Measurements from ENCODE around the gene NPC1L1.

NPC1L1 gene, protein sequence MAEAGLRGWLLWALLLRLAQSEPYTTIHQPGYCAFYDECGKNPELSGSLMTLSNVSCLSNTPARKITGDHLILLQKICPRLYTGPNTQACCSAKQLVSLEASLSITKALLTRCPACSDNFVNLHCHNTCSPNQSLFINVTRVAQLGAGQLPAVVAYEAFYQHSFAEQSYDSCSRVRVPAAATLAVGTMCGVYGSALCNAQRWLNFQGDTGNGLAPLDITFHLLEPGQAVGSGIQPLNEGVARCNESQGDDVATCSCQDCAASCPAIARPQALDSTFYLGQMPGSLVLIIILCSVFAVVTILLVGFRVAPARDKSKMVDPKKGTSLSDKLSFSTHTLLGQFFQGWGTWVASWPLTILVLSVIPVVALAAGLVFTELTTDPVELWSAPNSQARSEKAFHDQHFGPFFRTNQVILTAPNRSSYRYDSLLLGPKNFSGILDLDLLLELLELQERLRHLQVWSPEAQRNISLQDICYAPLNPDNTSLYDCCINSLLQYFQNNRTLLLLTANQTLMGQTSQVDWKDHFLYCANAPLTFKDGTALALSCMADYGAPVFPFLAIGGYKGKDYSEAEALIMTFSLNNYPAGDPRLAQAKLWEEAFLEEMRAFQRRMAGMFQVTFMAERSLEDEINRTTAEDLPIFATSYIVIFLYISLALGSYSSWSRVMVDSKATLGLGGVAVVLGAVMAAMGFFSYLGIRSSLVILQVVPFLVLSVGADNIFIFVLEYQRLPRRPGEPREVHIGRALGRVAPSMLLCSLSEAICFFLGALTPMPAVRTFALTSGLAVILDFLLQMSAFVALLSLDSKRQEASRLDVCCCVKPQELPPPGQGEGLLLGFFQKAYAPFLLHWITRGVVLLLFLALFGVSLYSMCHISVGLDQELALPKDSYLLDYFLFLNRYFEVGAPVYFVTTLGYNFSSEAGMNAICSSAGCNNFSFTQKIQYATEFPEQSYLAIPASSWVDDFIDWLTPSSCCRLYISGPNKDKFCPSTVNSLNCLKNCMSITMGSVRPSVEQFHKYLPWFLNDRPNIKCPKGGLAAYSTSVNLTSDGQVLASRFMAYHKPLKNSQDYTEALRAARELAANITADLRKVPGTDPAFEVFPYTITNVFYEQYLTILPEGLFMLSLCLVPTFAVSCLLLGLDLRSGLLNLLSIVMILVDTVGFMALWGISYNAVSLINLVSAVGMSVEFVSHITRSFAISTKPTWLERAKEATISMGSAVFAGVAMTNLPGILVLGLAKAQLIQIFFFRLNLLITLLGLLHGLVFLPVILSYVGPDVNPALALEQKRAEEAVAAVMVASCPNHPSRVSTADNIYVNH (N-terminal part only)

GRCh38 chr7:44541028-44541869 is at the start of gene NPC1L1:
NPC1L1 (minus strand) TSS chr7:44541330; CDS start chr7:44541259, 71 bp downstream.
- no peak within 1 kb of the TSS for H3K27ac Mint-ChIP-seq
- peaks cover 6% of the 10 kb centered on the region for H3K27me3 Mint-ChIP-seq
- no peaks in the 10 kb centered on the region for H3K9me3 Mint-ChIP-seq
- H3K4me3 Mint-ChIP-seq, result no peak within 1 kb of the TSS
- no peaks in the 10 kb centered on the region for H3K4me1 Mint-ChIP-seq (ENCODE audit: low read depth)
- H3K36me3 Mint-ChIP-seq (ENCODE audit: low read depth), result no peaks in the 10 kb centered on the region

DNA sequence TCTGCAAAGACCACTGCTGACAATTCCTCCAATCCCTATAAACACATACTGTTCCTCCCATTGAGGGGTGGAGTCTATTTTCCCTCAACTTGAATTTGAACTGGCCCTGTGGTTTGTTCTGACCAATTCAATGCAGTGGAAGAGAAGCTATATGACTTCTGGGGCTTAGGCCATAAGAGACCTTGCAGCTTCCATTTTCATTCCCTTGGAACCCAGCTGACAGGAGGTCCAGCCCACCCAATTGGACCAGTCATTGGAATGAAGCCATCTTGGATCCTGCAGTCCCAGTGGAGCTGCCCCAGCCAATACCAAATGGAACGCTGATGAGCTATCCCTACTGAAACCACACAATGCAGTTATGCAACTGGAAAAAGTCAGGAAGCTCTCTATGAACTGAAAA is 49.8 kb upstream of the NPC1L1 start:
- Mint-ChIP-seq H3K9me3 (no peaks in the 10 kb centered on the region), H3K36me3 (ENCODE audit: low read depth) (no peaks in the 10 kb centered on the region), H3K4me1 (ENCODE audit: low read depth) (peaks cover 3% of the 10 kb centered on the region), H3K27ac (no peak overlapping the region), H3K4me3 (no peak overlapping the region), H3K27me3 (no peaks in the 10 kb centered on the region)

- no peak overlapping the region for H3K4me3 Mint-ChIP-seq
- H3K27me3 Mint-ChIP-seq, result peaks cover 5% of the 10 kb centered on the region
- H3K27ac Mint-ChIP-seq, result no peak overlapping the region
- H3K9me3 Mint-ChIP-seq, result no peaks in the 10 kb centered on the region
- no peaks in the 10 kb centered on the region for H3K36me3 Mint-ChIP-seq (ENCODE audit: low read depth)
- peaks cover 3% of the 10 kb centered on the region for H3K4me1 Mint-ChIP-seq (ENCODE audit: low read depth)
Measured at GRCh38 chr7:44587843-44588711, 46.9 kb upstream of the NPC1L1 start.

DNA sequence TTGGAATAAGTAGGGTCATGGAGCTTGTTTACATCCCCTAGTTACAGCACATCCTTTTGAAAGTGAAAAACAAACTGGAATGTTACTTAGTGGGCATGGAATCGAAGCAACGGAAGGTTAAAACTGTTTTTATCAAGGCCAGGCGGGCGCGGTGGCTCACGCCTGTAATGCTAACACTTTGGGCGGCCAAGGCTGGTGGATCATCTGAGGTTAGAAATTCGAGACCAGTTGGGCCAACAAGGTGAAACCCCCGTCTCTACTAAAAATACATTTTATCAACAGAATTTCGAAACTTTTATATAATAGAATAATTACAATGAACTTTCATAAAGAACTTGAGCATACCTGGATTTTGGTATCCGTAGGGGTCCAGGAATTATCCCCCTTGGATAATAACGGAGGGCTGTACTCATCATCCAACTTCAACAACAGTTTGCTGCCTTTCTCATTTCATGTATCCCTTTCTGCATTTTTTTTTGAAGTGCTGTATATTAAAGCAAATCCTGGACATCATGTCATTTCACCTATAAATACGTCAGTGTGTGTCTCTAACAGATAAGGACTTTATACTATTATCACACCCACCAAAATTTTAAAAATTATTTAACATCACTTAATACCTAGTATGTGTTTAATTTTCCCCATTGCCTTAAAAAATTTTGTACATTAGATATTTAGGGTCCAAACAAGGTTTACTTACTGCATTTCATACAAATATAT is 42.2 kb upstream of the NPC1L1 start:
- peaks cover 25% of the 10 kb centered on the region for H3K36me3 Mint-ChIP-seq (ENCODE audit: low read depth)
- peaks cover 5% of the 10 kb centered on the region for H3K27me3 Mint-ChIP-seq
- peak overlapping the region; percentile 93 for H3K4me3 Mint-ChIP-seq
- H3K9me3 Mint-ChIP-seq, result no peaks in the 10 kb centered on the region
- H3K4me1 Mint-ChIP-seq (ENCODE audit: low read depth), result peaks cover 37% of the 10 kb centered on the region
- H3K27ac Mint-ChIP-seq, result peak overlapping the region; percentile 45

- H3K4me3 Mint-ChIP-seq, result peak within 1 kb of the TSS; percentile 93
- peaks cover 37% of the 10 kb centered on the region for H3K4me1 Mint-ChIP-seq (ENCODE audit: low read depth)
- no peaks in the 10 kb centered on the region for H3K9me3 Mint-ChIP-seq
- peak within 1 kb of the TSS; percentile 89 for H3K27ac Mint-ChIP-seq
- H3K27me3 Mint-ChIP-seq, result peaks cover 5% of the 10 kb centered on the region
- H3K36me3 Mint-ChIP-seq (ENCODE audit: low read depth), result peaks cover 30% of the 10 kb centered on the region
Measured at GRCh38 chr7:44581879-44582603, 40.9 kb upstream of the NPC1L1 start, which contains the start of gene TMED4. TMED4 (minus strand) TSS chr7:44582231; CDS start chr7:44582206, 25 bp downstream.

GRCh38 chr7:44580945-44581878 is 40.1 kb upstream of the NPC1L1 start:
- Mint-ChIP-seq H3K27me3 (peaks cover 5% of the 10 kb centered on the region), H3K4me3 (peak overlapping the region; percentile 93), H3K27ac (peak overlapping the region; percentile 89), H3K36me3 (ENCODE audit: low read depth) (peaks cover 31% of the 10 kb centered on the region), H3K9me3 (no peaks in the 10 kb centered on the region), H3K4me1 (ENCODE audit: low read depth) (peaks cover 38% of the 10 kb centered on the region)

DNA sequence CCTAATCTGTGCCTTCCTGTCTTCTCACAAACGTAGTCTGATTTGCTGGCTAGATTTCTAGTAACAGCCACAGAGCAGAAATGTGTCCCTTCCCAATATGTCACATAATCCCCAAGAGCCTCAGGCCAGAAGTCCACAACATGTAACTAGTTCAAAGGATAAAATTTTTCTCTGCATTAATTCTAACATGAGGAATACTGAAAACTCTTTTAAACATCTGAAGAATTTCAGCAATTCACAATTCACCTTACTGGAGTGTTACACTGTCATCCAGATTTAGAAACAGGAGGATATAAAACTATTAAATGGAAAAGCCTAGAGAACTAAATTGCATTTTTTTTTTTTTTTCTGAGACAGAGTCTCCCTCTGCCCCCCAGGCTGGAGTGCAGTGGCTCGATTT is 35.1 kb upstream of the NPC1L1 start:
- no peak overlapping the region for H3K4me3 Mint-ChIP-seq
- H3K36me3 Mint-ChIP-seq (ENCODE audit: low read depth), result peaks cover 67% of the 10 kb centered on the region
- H3K9me3 Mint-ChIP-seq, result no peaks in the 10 kb centered on the region
- H3K27me3 Mint-ChIP-seq, result no peaks in the 10 kb centered on the region
- H3K27ac Mint-ChIP-seq, result peak overlapping the region; percentile 47
- peaks cover 66% of the 10 kb centered on the region for H3K4me1 Mint-ChIP-seq (ENCODE audit: low read depth)

DNA sequence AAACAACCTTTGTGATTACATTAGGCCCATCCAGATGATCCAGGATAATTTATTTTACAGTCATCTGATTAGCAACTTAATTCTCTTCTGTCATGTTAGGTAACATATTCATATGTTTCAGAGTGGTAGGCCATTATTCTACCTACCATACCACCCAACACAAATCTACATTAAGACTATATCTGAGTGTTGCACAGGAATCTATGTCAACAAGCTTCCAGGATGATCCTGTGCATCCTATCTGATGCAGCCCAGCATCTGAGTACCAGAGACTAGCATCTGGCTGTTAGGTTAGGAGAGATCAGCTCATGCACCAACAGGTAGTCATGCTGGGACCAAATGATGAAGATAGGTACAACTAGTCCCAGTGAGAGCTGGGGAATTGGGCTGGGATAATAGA is 33.9 kb upstream of the NPC1L1 start:
- H3K4me1 Mint-ChIP-seq (ENCODE audit: low read depth), result peaks cover 56% of the 10 kb centered on the region
- H3K27ac Mint-ChIP-seq, result peak overlapping the region; percentile 77
- no peaks in the 10 kb centered on the region for H3K27me3 Mint-ChIP-seq
- peak overlapping the region; percentile 96 for H3K4me3 Mint-ChIP-seq
- peaks cover 68% of the 10 kb centered on the region for H3K36me3 Mint-ChIP-seq (ENCODE audit: low read depth)
- no peaks in the 10 kb centered on the region for H3K9me3 Mint-ChIP-seq

- Mint-ChIP-seq H3K9me3 (no peaks in the 10 kb centered on the region), H3K36me3 (ENCODE audit: low read depth) (peaks cover 68% of the 10 kb centered on the region), H3K27ac (peak overlapping the region; percentile 95), H3K4me3 (peak overlapping the region; percentile 96), H3K27me3 (no peaks in the 10 kb centered on the region), H3K4me1 (ENCODE audit: low read depth) (peaks cover 50% of the 10 kb centered on the region)
Measured at GRCh38 chr7:44574287-44574872, 33.2 kb upstream of the NPC1L1 start.

- no peaks in the 10 kb centered on the region for H3K27me3 Mint-ChIP-seq
- peaks cover 43% of the 10 kb centered on the region for H3K4me1 Mint-ChIP-seq (ENCODE audit: low read depth)
- peaks cover 67% of the 10 kb centered on the region for H3K36me3 Mint-ChIP-seq (ENCODE audit: low read depth)
- H3K9me3 Mint-ChIP-seq, result no peaks in the 10 kb centered on the region
- H3K4me3 Mint-ChIP-seq, result peak within 1 kb of the TSS; percentile 96
- H3K27ac Mint-ChIP-seq, result peak within 1 kb of the TSS; percentile 95
Measured at GRCh38 chr7:44573464-44574286, 32.5 kb upstream of the NPC1L1 start, which contains the start of gene DDX56. DDX56 (minus strand) TSS chr7:44573908; CDS start chr7:44573895, 13 bp downstream.
